Hematopoietic multipotent progenitor cell treated with erythropoietin and hydrocortisone succinate and interleukin-3 and kit ligand, for 4 days (in vitro differentiated cells): ENCODE data around the gene CCDC167.

Experiments
- DNase-seq: peaks from one replicate; pipeline ENCODE4 v3.0.0-alpha.2; 2015

Gene CCDC167

GRCh38 chr6:37528541-37528940, 28.8 kb upstream of the CCDC167 start:
- DNase-seq = no peak

GRCh38 chr6:37525460-37526357, 26.0 kb upstream of the CCDC167 start:
- DNase-seq = peak; percentile 47

DNA sequence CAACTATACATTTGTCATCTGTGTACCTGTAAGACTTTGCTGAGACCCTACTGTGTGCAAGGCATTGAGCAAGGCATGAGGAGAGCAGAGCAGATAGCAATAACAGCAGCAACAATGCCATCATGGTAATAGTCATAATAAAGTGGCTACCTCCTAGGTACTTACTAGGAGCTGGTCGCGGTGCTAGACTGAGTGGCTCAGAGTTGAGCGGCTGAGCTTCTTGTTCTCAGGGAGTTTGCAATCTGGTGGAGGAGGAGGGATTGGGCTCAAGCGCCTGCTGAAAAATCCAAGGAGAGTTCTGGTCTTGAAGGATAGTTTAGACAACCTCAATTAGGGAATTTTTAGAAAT, 25.3 kb upstream of the CCDC167 start:
- DNase-seq = no peak

GRCh38 chr6:37524025-37524969, 24.6 kb upstream of the CCDC167 start:
- no peak for DNase-seq

DNA sequence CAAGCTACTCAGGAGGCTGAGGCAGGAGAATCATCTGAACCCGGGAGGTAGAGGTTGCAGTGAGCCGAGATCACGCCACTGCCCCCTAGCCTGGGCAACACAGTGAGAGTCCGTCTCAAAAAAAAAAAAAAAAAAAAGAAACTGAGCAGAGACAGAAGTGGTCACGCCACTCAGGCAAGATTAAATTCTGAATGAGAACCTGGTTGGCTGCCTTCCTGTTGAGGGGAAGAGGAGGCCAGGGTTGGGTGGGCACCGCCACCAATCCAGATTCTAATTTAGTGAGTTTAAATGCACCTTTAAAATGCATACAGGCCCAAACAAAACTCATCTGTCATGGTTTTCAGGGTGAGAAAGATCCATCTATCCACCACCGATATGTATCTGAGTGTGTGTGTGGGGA, 23.7 kb upstream of the CCDC167 start:
- no peak for DNase-seq

- no peak for DNase-seq
Measured at GRCh38 chr6:37522836-37523235, 23.1 kb upstream of the CCDC167 start.

GRCh38 chr6:37521674-37522073, 22.0 kb upstream of the CCDC167 start:
- no peak for DNase-seq

GRCh38 chr6:37520926-37521325, 21.2 kb upstream of the CCDC167 start:
- DNase-seq = peak; percentile 67

DNA sequence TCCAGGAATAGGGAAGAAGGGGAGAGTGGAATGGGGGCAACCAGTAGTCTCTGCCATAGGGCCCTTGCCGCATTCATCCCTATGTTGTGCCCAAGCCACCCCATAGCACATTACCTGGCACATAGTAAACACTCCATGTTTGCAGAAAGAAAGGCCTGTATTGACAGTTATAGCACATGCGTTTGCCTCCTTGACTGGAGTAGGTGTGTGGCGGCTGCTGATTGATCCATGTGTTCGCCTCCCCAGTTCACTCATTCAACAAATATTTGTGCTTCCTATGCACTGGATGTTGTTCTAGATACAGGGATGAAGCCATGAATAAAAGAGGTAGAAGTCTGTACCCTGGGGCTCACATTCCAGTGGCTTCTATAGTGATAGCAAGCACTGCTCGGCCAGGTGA, 19.8 kb upstream of the CCDC167 start:
- no peak for DNase-seq

DNA sequence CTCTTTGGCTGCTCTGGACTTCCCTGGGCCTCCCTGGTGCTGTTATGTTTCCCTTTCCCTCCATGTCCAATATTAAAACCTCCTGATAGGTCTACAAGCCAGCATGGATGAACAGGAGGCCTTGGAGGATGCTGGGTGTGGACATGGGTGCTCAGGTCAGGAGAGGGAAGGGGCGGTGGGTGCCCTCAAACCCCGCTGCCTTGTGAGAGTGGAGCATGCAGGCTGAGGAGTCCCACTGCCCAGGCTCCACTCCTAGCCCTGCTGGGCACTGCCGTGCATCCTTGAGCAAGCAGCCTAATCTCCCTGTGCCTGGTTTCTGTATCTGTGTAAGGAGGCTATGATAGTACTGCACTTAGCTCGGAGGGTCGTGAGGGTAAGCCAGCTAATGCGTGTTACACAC, 18.4 kb upstream of the CCDC167 start:
- DNase-seq = no peak

DNA sequence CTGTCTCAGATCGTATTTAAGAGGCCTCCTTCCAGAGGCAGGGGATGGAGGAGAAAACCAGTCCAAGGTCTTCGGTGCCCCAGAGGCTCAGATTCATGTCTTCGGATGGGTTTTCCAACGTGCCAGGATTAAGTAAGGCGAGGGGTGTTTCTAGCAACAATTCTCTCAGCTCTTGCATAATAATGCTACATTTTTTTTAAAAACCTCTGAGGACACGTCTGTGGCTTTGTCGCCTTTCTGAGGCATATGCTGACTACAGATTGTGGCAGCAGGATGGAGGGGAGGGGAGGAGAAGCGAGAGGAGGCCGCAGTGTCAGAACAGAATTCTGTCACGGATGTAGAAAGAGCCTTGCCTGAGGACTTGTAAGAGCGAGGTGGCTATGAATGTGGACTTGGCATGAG, 17.7 kb upstream of the CCDC167 start:
- DNase-seq = peak; percentile 90

- no peak for DNase-seq
Measured at GRCh38 chr6:37516920-37517405, 17.3 kb upstream of the CCDC167 start.

DNA sequence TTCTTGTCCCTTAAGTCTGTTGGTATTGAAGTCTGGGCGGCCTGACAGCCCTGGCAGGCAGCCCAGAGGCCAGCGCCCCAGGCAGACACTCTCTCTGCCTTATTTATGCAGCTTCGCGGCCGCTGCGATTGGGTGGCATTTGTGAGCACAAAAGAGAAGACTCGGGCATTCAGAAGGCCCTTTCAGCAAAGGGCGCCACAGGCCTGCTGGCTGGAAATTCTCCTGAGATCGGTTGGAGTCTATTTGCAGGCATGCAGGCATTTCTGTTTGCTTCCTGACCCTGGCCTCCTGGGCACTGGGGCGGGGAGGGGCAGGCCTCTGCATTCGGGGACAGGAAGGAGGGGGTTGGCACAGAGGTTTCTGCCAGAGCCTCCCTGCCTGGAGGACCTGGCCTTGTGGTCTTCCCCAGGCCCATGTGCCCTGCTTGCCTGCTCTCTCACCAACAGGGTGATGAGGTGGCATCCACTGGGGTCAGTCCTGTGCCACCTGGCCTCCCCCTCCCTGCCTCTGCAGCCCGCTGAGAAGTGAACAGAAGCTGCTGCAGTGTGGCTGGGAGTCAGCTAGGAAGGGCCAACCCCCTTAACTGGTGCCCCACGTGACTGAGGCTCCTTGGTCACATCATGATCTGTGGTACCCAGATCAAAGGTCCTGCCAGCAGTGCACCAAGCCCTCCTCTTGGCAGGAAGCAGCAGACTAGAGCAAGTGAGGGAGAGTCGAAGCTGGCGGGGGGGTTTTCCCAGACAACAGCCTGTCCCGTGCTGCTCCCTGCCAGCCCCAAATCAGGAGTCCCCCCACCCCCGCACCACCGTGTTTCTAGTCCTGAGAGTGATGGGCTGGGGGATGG, 16.6 kb upstream of the CCDC167 start:
- DNase-seq = peak; percentile 62

DNA sequence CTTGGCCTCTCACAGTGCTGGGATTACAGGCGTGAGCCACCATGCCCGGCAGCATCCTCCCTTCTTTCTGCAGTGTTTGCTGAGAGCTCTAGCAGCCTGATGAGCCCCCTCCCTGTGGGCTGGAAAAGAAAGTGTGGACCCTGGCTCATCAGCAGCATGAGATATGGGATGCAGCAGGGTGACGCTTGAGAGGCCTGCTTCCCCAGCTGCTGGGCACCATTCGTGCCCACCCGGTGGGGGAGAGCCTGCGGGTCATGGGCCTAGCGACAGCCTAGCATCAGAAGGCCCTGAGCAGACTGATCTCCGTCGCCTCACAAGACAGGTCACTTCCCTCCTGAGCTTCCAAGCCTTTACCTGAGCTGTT, 16.0 kb upstream of the CCDC167 start:
- no peak for DNase-seq

GRCh38 chr6:37514837-37515236, 15.1 kb upstream of the CCDC167 start:
- no peak for DNase-seq

GRCh38 chr6:37514321-37514771, 14.7 kb upstream of the CCDC167 start:
- no peak for DNase-seq

DNA sequence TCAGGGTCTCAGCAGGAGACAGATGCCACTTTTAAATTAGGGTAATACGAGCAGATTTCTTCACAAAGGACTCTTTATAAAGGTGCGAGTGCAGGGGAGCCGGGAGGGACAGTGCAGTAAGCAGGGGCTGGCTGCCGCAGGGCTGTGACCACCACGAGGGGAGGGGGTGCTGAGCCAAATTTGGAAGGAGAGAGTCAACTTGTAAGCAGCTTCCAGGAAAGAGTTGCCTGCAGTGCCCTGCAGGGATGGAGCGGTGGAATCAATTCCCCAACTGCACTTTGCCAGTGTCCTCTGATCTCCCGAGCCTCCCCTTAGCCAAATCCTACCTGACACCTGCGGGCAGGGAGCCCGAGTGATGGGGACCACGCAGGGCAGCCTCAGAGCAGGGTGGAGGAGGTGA, 13.9 kb upstream of the CCDC167 start:
- DNase-seq = no peak

DNA sequence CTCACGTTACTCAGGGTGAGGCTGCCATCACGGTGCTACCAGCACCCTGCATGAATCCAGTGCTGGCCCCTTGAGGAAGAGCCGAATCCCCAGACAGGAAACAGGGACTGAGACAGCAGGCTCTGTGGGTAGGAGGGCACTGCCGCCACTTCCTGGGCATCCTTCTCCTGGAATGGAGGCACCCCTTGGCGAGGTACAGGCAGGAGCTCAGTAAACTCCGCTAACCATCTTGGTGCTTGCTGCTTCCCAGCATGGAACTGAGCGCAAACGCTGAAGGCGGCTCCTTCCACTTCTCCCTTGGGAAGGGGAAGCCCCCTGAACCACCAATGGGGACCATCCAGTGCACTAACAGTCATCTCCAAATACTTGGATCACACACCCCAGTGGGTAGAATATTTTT, 13.5 kb upstream of the CCDC167 start:
- no peak for DNase-seq

- DNase-seq = no peak
Measured at GRCh38 chr6:37512400-37513011, 12.8 kb upstream of the CCDC167 start.

DNA sequence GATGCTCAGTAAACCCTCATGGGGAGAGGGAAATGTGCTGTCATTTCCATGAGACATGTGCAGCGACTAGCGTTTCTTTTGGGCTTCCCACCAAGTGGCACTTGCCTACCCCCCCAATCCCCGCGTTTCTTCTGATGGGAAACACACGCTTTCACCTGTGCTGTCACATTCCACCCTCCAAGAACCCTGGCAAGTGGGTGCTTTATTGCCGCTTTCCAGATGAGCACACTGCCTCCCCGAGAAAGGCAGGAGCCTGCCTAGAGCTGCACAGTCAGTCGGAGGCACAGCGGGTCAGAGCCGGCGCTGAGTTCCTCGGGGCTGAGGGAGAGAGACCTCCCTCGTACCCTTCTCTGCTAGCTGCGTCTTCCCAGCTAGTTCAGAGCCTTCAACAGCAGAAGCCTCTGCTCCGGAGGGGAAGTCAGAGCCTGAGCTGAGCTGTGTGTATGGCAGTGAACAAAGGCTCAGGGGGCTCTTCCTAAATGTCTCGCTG, 12.3 kb upstream of the CCDC167 start:
- DNase-seq = no peak

- no peak for DNase-seq
Measured at GRCh38 chr6:37511201-37511600, 11.5 kb upstream of the CCDC167 start.
